Osteoblast (primary cell): ENCODE measurements around the gene WNK1. TPM values are rescaled to one million over a fixed set of nuclear protein-coding genes. Genes with fewer than 3 reads are reported as not detected.

Experiments
- DNase-seq: peaks from one replicate; pipeline ENCODE4 v3.0.0; 2011; ENCODE audit warnings: low spot score, mixed read lengths; ENCODE audit not compliant: insufficient read length; ENCODE audit errors: missing footprints
- H2AFZ ChIP-seq: 2 replicates; pipeline ENCODE4 v1.6.0; 2011; ENCODE audit warnings: mild to moderate bottlenecking, low read length
- H3K27ac ChIP-seq: 2 replicates; pipeline ENCODE4 v1.5.1; 2011; ENCODE audit warnings: mild to moderate bottlenecking, low read depth, low read length, moderate library complexity
- H3K27me3 ChIP-seq: 2 replicates; pipeline ENCODE4 v1.6.0; 2012; ENCODE audit warnings: mild to moderate bottlenecking, control low read depth, inconsistent platforms, low read length, moderate library complexity; ENCODE audit not compliant: insufficient read depth
- H3K36me3 ChIP-seq: 2 replicates; pipeline ENCODE4 v1.5.1; 2011; ENCODE audit warnings: mild to moderate bottlenecking, low read length, control low read depth, moderate library complexity; ENCODE audit not compliant: insufficient read depth
- H3K4me1 ChIP-seq: 2 replicates; pipeline ENCODE4 v1.5.1; 2011; ENCODE audit warnings: mild to moderate bottlenecking, low read length, control low read depth, moderate library complexity; ENCODE audit not compliant: insufficient read depth
- H3K4me2 ChIP-seq: 2 replicates; pipeline ENCODE4 v1.6.0; 2011; ENCODE audit warnings: mild to moderate bottlenecking, low read length; ENCODE audit not compliant: insufficient read depth
- H3K4me3 ChIP-seq: fragments of 200-600 bp; sonication (generic); 3 replicates; pipeline ENCODE4 v1.5.1; 2012; ENCODE audit warnings: mild to moderate bottlenecking, low read length, inconsistent platforms; ENCODE audit not compliant: insufficient read depth
- H3K79me2 ChIP-seq: 2 replicates; pipeline ENCODE4 v1.6.0; 2012; ENCODE audit warnings: mild to moderate bottlenecking, low read length, control low read depth, inconsistent platforms; ENCODE audit not compliant: insufficient read depth
- H3K9me3 ChIP-seq: 2 replicates; pipeline ENCODE4 v1.5.1; 2011; ENCODE audit warnings: low read depth, low read length, control low read depth
- H4K20me1 ChIP-seq: 2 replicates; pipeline ENCODE4 v1.6.0; 2012; ENCODE audit warnings: mild to moderate bottlenecking, low read length, control low read depth; ENCODE audit not compliant: insufficient read depth
- CTCF ChIP-seq: IDR thresholded peaks from 2 replicates; pipeline ENCODE4 v1.5.1; 2011; ENCODE audit warnings: mild to moderate bottlenecking, low read depth, low read length, moderate library complexity; ENCODE audit errors: extremely low read depth
- total RNA-seq: library from RNA; depleted of rRNA; stranded (reverse); fragments of >200 nt; gene quantifications from 2 replicates; pipeline ENCODE4 v1.2.3, GENCODE V29; 2012

The WNK1 gene
- total RNA-seq, 1 donor = 110 TPM

DNA sequence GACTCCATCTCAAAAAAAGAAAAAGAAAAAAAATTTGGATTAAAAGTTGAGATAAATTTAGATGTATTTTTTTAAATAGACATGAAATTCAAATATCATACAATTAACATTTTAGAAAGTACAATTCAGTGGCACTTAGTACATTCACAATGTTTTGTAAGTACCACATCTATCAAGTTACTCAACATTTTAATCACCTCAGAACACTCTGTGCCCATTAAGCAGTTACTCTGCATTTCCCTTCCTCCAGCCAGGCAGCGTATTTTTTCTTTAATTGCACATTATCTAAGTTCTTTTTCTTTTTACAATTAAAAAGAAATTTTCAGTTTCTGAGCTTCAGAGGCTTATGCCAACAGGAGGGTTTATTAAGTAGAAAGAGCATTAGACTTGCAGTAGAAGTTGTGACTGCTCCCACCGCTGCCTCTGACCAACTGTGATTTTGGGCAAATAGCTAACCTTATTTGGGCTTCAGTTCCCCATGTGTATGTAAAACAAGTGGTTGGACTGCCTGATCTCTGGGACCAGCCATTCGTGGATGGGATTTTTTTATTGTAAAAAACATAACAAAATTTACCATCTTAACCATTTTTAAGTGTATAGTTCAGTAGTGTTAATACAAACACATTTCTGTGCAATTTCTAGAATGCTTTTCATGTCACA lies 65.7 kb downstream of the WNK1 start:
- TF ChIP-seq CTCF = no peak
- no peaks in the 10 kb centered on the region for H3K4me1 ChIP-seq
- no peaks in the 10 kb centered on the region for H3K27me3 ChIP-seq
- peaks cover 14% of the 10 kb centered on the region for H3K36me3 ChIP-seq
- no peak overlapping the region for H3K4me3 ChIP-seq
- no peak overlapping the region for H2AFZ ChIP-seq
- DNase-seq = no peak
- H3K4me2 ChIP-seq = no peak overlapping the region
- no peak overlapping the region for H3K27ac ChIP-seq
- H4K20me1 ChIP-seq = peaks cover 26% of the 10 kb centered on the region
- H3K9me3 ChIP-seq = no peaks in the 10 kb centered on the region
- peaks cover 93% of the 10 kb centered on the region for H3K79me2 ChIP-seq

GRCh38 chr12:818733-819132 lies 66.4 kb downstream of the WNK1 start:
- H3K9me3 ChIP-seq = no peaks in the 10 kb centered on the region
- H3K4me2 ChIP-seq = no peak overlapping the region
- peak; percentile 14 for TF ChIP-seq CTCF
- H3K4me1 ChIP-seq = no peaks in the 10 kb centered on the region
- peaks cover 93% of the 10 kb centered on the region for H3K79me2 ChIP-seq
- H3K27me3 ChIP-seq = no peaks in the 10 kb centered on the region
- peaks cover 14% of the 10 kb centered on the region for H3K36me3 ChIP-seq
- no peak for DNase-seq
- no peak overlapping the region for H3K27ac ChIP-seq
- H3K4me3 ChIP-seq = no peak overlapping the region
- peaks cover 25% of the 10 kb centered on the region for H4K20me1 ChIP-seq
- H2AFZ ChIP-seq = no peak overlapping the region

GRCh38 chr12:820336-820735 lies 68.0 kb downstream of the WNK1 start:
- no peak overlapping the region for H3K27ac ChIP-seq
- H3K79me2 ChIP-seq = peaks cover 94% of the 10 kb centered on the region
- no peak for DNase-seq
- no peak for TF ChIP-seq CTCF
- H3K4me3 ChIP-seq = no peak overlapping the region
- peaks cover 17% of the 10 kb centered on the region for H4K20me1 ChIP-seq
- H3K36me3 ChIP-seq = peaks cover 8% of the 10 kb centered on the region
- H3K4me1 ChIP-seq = no peaks in the 10 kb centered on the region
- H3K9me3 ChIP-seq = no peaks in the 10 kb centered on the region
- no peaks in the 10 kb centered on the region for H3K27me3 ChIP-seq
- no peak overlapping the region for H3K4me2 ChIP-seq
- H2AFZ ChIP-seq = no peak overlapping the region

GRCh38 chr12:823028-823698 lies 70.8 kb downstream of the WNK1 start:
- Histone ChIP-seq H3K9me3 (no peaks in the 10 kb centered on the region), H2AFZ (no peak overlapping the region), H3K79me2 (peaks cover 89% of the 10 kb centered on the region), H3K4me3 (no peak overlapping the region), H3K36me3 (peaks cover 6% of the 10 kb centered on the region), H3K27ac (no peak overlapping the region), H3K27me3 (no peaks in the 10 kb centered on the region), H3K4me1 (no peaks in the 10 kb centered on the region), H4K20me1 (peaks cover 19% of the 10 kb centered on the region), H3K4me2 (no peak overlapping the region)
- no peak for DNase-seq
- no peak for TF ChIP-seq CTCF
